GM18858 (cell line): ENCODE data around the gene TARBP1.
A peak's percentile ranks its signal among the peaks of the same experiment; 100 is the strongest.

Experiments used
- ATAC-seq: cut with Tn5 transposase; IDR thresholded peaks from one replicate; pipeline ENCODE4 v1.9.1; 2021; ENCODE audit not compliant: unreplicated experiment

TARBP1 gene

GRCh38 chr1:234454926-234455325 lies 24.1 kb downstream of the TARBP1 start:
- ATAC-seq: no peak

GRCh38 chr1:234452406-234452965 lies 26.5 kb downstream of the TARBP1 start:
- no peak for ATAC-seq

GRCh38 chr1:234440348-234440747 lies 38.6 kb downstream of the TARBP1 start:
- no peak for ATAC-seq

- no peak for ATAC-seq
Measured at GRCh38 chr1:234438579-234438978, 40.4 kb downstream of the TARBP1 start.

GRCh38 chr1:234437423-234438171 lies 41.4 kb downstream of the TARBP1 start:
- ATAC-seq: no peak

GRCh38 chr1:234435620-234436019 lies 43.4 kb downstream of the TARBP1 start:
- ATAC-seq: no peak

- ATAC-seq: no peak
Measured at GRCh38 chr1:234434706-234435105, 44.3 kb downstream of the TARBP1 start.

- ATAC-seq: peak; percentile 73
Measured at GRCh38 chr1:234433563-234434285, 45.3 kb downstream of the TARBP1 start.

- ATAC-seq: no peak
Measured at GRCh38 chr1:234431255-234431654, 47.7 kb downstream of the TARBP1 start.

GRCh38 chr1:234430691-234431090 lies 48.3 kb downstream of the TARBP1 start:
- ATAC-seq: no peak

GRCh38 chr1:234429434-234429806 lies 49.6 kb downstream of the TARBP1 start:
- ATAC-seq: no peak

GRCh38 chr1:234427950-234428646 lies 50.9 kb downstream of the TARBP1 start:
- no peak for ATAC-seq

GRCh38 chr1:234413990-234414389 lies 65.0 kb downstream of the TARBP1 start:
- ATAC-seq: no peak

GRCh38 chr1:234413485-234413884 lies 65.5 kb downstream of the TARBP1 start:
- ATAC-seq: no peak

GRCh38 chr1:234412830-234413229 lies 66.1 kb downstream of the TARBP1 start:
- ATAC-seq: no peak

- no peak for ATAC-seq
Measured at GRCh38 chr1:234409328-234409727, 69.7 kb downstream of the TARBP1 start.

GRCh38 chr1:234408757-234409156 lies 70.2 kb downstream of the TARBP1 start:
- no peak for ATAC-seq

GRCh38 chr1:234406871-234407270 lies 72.1 kb downstream of the TARBP1 start:
- no peak for ATAC-seq

GRCh38 chr1:234405676-234406075 lies 73.3 kb downstream of the TARBP1 start:
- ATAC-seq: no peak

- ATAC-seq: no peak
Measured at GRCh38 chr1:234402939-234403338, 76.0 kb downstream of the TARBP1 start.

- ATAC-seq: no peak
Measured at GRCh38 chr1:234401658-234402057, 77.3 kb downstream of the TARBP1 start.

GRCh38 chr1:234400773-234401172 lies 78.2 kb downstream of the TARBP1 start:
- ATAC-seq: peak; percentile 65
